ENCODE results near the gene CREB3L2. TPM values are rescaled to one million over a fixed set of nuclear protein-coding genes. Genes with fewer than 3 reads are reported as not detected.
"Not testable (repeated sequence)": the region's sequence is repeated elsewhere in the genome, so short reads cannot be mapped to it uniquely, and the experiment has no call there.

Gene CREB3L2
- total RNA-seq, 2 experiments from 2014 or later = 22.7 to 79.0 TPM

DNA sequence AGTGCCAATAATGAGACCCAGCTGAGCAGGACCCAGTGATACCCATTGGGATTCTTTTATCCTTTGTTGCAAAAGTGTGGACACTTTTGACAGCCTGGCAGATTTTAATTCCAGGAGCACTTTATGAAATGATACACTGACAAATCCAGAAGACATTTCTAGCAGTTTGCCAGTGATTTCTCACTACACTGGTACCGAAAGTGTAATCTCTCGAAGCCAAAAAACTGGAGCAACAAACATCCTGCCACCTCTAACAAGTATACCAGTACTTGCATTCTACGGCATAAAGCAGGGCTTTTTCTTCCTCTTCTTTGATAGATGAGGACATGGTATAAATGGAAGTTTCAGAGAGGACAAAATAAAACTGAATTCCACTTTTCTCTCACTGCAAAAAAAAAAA lies 46.0 kb upstream of the CREB3L2 start:
- CTCF ChIA-PET (ENCODE audit: unreplicated experiment) = no interaction called here
- H4K20me1 ChIP-seq (ENCODE audit: insufficient read depth, low read length) = no peaks in the 10 kb centered on the region
- no peak overlapping the region for H3K27ac ChIP-seq (ENCODE audit: low read depth, low read length, poor library complexity, severe bottlenecking)
- H3K4me3 ChIP-seq (ENCODE audit: low read depth, low read length, poor library complexity, severe bottlenecking) = no peak overlapping the region
- POLR2A ChIA-PET = no interaction called here
- TF ChIP-seq, protein P1, sequence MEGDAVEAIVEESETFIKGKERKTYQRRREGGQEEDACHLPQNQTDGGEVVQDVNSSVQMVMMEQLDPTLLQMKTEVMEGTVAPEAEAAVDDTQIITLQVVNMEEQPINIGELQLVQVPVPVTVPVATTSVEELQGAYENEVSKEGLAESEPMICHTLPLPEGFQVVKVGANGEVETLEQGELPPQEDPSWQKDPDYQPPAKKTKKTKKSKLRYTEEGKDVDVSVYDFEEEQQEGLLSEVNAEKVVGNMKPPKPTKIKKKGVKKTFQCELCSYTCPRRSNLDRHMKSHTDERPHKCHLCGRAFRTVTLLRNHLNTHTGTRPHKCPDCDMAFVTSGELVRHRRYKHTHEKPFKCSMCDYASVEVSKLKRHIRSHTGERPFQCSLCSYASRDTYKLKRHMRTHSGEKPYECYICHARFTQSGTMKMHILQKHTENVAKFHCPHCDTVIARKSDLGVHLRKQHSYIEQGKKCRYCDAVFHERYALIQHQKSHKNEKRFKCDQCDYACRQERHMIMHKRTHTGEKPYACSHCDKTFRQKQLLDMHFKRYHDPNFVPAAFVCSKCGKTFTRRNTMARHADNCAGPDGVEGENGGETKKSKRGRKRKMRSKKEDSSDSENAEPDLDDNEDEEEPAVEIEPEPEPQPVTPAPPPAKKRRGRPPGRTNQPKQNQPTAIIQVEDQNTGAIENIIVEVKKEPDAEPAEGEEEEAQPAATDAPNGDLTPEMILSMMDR (conservative IDR thresholded peaks at IDR 0.05; ENCODE audit: low read length) = no peak
- TF ChIP-seq EZH2phosphoT487 (IDR thresholded peaks at IDR 0.05; ENCODE audit: borderline replicate concordance, low read depth, low read length) = no peak
- no TSS peak for BruUV-seq (replicated peaks)
- DNase-seq (ENCODE audit: low spot score) = no peak
- no peak overlapping the region for H3K4me2 ChIP-seq (ENCODE audit: low read length)
- H3K9me3 ChIP-seq (ENCODE audit: low read length) = no peaks in the 10 kb centered on the region
- H3K79me2 ChIP-seq (ENCODE audit: insufficient read depth, low read depth, low read length) = no peaks in the 10 kb centered on the region
- H3K4me1 ChIP-seq (ENCODE audit: insufficient read depth, low read length, poor library complexity, severe bottlenecking) = no peaks in the 10 kb centered on the region
- intact Hi-C loops (cut with micrococcal nuclease; ENCODE audit: unreplicated experiment) = no loop called here
- H3K9me2 ChIP-seq (ENCODE audit: insufficient read depth, low read length) = no peaks in the 10 kb centered on the region
- H3K36me3 ChIP-seq (ENCODE audit: insufficient read depth, low read length) = no peaks in the 10 kb centered on the region
- H2AFZ ChIP-seq (ENCODE audit: low read length) = no peak overlapping the region

DNA sequence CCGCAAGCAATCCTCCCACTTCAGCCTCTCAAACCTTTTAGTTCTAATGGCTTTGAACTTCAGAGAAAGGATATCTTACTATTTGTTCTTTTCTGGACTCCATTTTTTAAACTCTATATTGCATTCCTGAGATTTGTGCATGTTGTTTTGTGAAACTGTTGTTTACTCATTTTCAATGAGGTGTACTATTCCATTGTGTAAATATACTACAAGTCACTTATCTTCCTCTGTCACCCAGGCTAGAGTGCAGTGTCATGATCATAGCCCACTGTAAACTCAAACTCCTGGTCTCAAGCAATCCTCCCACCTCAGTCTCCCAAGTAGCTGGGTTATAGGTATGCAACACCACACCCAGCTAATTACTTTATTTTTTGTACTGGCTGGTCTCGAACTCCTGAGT lies 43.0 kb upstream of the CREB3L2 start:
- H3K27ac ChIP-seq (ENCODE audit: low read depth, low read length, poor library complexity, severe bottlenecking) = no peak overlapping the region
- intact Hi-C loops (cut with micrococcal nuclease; ENCODE audit: unreplicated experiment) = no loop called here
- no peak overlapping the region for H2AFZ ChIP-seq (ENCODE audit: low read length)
- no peaks in the 10 kb centered on the region for H4K20me1 ChIP-seq (ENCODE audit: insufficient read depth, low read length)
- no peak overlapping the region for H3K4me2 ChIP-seq (ENCODE audit: low read length)
- ChIA-PET CTCF (ENCODE audit: unreplicated experiment) (no interaction called here), POLR2A (interaction anchor here (0.9 kb wide), 1 partner anchor 13 kb away, joined by 5 read pairs; no protein-coding TSS in a partner anchor)
- H3K4me3 ChIP-seq (ENCODE audit: low read depth, low read length, poor library complexity, severe bottlenecking) = no peak overlapping the region
- no peaks in the 10 kb centered on the region for H3K79me2 ChIP-seq (ENCODE audit: insufficient read depth, low read depth, low read length)
- no peaks in the 10 kb centered on the region for H3K4me1 ChIP-seq (ENCODE audit: insufficient read depth, low read length, poor library complexity, severe bottlenecking)
- BruUV-seq (replicated peaks) = no TSS peak
- no peak for TF ChIP-seq EZH2phosphoT487 (IDR thresholded peaks at IDR 0.05; ENCODE audit: borderline replicate concordance, low read depth, low read length)
- TF ChIP-seq, protein P1 (conservative IDR thresholded peaks at IDR 0.05; ENCODE audit: low read length) = no peak
- H3K9me3 ChIP-seq (ENCODE audit: low read length) = no peaks in the 10 kb centered on the region
- no peak for DNase-seq (ENCODE audit: low spot score)
- H3K36me3 ChIP-seq (ENCODE audit: insufficient read depth, low read length) = no peaks in the 10 kb centered on the region
- no peaks in the 10 kb centered on the region for H3K9me2 ChIP-seq (ENCODE audit: insufficient read depth, low read length)

DNA sequence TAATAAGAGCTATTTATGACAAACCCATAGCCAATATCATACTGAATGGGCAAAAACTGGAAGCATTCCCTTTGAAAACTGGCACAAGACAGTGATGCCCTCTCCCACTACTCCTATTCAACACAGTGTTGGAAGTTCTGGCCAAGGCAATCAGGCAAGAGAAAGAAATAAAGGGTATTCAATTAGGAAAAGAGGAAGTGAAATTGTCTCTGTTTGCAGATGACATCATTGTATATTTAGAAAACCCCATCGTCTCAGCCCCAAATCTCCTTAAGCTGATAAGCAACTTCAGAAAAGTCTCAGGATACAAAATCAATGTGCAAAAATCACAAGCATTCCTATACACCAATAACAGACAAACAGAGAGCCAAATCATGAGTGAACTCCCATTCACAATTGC lies 38.2 kb upstream of the CREB3L2 start:
- DNase-seq (ENCODE audit: low spot score); H3K4me1 ChIP-seq (ENCODE audit: insufficient read depth, low read length, poor library complexity, severe bottlenecking); H3K9me3 ChIP-seq (ENCODE audit: low read length); H3K36me3 ChIP-seq (ENCODE audit: insufficient read depth, low read length); H2AFZ ChIP-seq (ENCODE audit: low read length); H3K4me3 ChIP-seq (ENCODE audit: low read depth, low read length, poor library complexity, severe bottlenecking); H4K20me1 ChIP-seq (ENCODE audit: insufficient read depth, low read length); H3K27ac ChIP-seq (ENCODE audit: low read depth, low read length, poor library complexity, severe bottlenecking); intact Hi-C loops (cut with micrococcal nuclease; ENCODE audit: unreplicated experiment); CTCF ChIA-PET (ENCODE audit: unreplicated experiment); H3K4me2 ChIP-seq (ENCODE audit: low read length); H3K9me2 ChIP-seq (ENCODE audit: insufficient read depth, low read length); BruUV-seq (replicated peaks); H3K79me2 ChIP-seq (ENCODE audit: insufficient read depth, low read depth, low read length): not testable (repeated sequence)
- POLR2A ChIA-PET = interaction anchor here (0.6 kb wide), 1 partner anchor 1386 kb away, joined by 4 read pairs; no protein-coding TSS in a partner anchor

Measured in OCI-LY7 (cell line).